Measurements from ENCODE around the gene NELFB.

Gene NELFB

GRCh38 chr9:137314561-137315560, 59.7 kb downstream of the NELFB start:
- DNase-seq (ENCODE audit: low read depth): no peak

GRCh38 chr9:137315581-137316011, 60.5 kb downstream of the NELFB start:
- DNase-seq (ENCODE audit: low read depth): no peak

DNA sequence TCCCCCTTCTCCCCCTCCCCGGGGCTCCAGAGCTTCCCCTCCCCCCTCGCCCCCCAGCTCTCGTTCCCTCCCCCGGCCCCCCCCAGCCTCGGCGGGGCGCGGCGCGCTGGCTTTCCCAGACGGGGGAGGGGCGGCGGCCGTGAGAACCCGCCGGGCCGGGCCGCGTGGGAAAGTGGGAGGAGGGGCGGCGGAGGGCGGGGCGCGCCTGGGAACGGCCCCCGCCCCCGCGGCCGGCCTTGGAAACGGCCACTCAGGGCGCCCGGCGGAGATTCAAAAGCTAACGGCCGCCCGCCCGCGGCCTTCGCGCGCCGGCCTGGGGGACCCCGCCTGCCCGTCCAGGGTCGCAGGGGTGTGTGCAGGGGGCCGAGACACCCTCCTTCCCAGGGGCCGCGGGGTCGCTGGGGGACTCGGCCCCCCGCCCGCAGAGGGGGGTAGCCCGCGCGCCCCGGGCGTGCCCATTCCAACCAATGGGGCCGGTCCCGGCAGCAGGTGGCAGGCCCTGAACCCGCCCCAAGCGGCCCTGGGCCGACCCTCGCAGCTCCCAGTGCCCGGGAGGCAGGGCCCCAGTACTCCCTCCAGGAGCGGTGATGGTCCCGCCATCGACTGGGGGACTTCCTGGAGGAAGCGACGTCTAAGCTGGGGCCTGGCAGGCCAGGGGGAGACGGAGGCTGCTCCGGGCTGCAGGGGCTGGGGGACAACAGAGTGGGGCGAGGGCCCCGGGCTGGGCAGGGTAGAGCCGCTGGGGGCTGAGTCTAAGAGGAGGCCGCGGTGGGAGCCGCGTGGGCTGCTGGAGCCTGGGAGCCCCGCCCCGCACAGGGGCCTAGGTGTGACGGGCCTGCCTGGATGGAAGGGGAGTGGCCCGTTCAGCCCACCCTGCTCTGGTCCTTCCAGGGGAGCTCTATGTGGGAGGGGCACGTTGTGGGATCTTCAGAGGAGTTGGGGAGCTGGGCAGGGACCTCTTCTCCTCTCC, 61.2 kb downstream of the NELFB start:
- DNase-seq (ENCODE audit: low read depth): peak; percentile 67

DNA sequence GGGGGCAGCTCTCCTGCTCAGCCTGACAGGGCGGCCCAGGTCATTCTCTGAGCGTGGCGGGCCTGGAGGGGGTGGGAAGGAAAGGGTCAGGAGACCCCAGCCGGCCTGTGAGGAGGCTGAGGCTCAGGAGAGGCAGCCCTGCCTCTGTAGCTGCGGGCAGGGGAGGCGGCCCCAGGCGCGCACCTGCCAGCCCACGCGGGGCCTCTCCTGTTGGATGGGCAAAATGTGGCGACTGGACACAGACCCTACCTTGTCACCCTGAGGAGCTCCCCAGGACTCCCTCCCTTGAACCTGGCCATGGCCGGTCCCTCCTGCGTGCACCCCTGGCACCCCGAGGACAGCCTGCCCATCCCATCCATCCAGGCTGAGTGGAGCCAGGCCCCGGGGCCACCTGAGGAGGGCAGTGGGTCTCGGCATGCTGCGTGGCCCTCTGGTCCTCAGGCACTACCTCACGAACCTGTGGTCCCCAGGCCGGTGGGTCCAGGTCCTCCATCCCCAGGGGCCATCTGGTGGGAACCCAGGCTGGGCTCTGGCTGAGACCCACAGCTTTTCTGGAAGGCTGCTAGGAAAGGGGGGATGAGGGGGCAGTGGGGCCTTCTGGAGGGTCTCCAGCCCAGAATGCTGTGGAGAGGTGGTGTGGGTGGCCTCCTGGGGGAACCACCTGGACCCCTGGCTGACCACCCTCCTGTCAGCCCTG, 62.0 kb downstream of the NELFB start:
- DNase-seq (ENCODE audit: low read depth): no peak

GRCh38 chr9:137317718-137318511, 62.8 kb downstream of the NELFB start:
- DNase-seq (ENCODE audit: low read depth): no peak

- no peak for DNase-seq (ENCODE audit: low read depth)
Observed at GRCh38 chr9:137318602-137319001, 63.5 kb downstream of the NELFB start.

GRCh38 chr9:137319011-137319738, 64.0 kb downstream of the NELFB start:
- peak; percentile 55 for DNase-seq (ENCODE audit: low read depth)

GRCh38 chr9:137319739-137320551, 64.8 kb downstream of the NELFB start:
- DNase-seq (ENCODE audit: low read depth): no peak

DNA sequence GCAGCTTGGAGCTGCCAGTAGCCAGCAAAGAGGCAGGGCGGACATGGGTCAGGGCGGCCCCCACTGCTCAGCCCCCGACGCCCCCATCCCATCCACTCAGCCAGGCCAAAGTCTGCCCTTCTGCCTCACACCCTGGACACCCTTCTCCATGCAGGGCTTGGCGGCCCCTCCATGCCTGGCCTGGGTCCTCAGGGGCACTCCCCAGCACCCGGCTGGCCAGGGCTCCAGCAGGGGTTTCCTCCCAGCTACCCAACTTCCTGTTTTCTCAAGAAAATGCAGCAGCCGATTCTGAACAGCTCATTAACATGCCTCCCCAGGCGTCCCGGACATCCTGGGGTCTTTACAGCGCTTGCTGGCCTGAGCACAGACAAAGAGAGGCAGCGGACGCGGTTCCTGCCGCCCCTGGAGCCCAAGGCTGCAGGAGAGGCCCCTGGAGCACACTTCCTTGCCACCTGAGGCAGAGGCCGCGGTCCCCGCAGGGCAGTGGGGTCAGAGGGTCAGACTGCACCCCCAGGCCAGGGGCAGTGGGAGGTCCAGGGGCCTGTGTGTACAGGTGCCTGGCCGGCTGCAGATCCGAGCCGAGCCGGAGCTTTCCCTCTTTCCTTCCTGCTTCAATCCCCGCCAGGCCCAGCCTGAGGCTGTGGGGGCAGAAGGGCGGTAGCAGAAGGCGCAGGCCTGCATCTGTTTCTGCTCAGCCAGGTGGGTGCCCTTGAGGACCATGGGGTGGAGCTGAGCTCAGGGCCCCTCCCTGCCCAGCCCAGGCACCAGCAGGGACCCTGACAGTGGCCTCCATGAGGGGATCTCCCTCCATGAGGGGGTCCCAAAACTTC, 65.6 kb downstream of the NELFB start:
- no peak for DNase-seq (ENCODE audit: low read depth)

DNA sequence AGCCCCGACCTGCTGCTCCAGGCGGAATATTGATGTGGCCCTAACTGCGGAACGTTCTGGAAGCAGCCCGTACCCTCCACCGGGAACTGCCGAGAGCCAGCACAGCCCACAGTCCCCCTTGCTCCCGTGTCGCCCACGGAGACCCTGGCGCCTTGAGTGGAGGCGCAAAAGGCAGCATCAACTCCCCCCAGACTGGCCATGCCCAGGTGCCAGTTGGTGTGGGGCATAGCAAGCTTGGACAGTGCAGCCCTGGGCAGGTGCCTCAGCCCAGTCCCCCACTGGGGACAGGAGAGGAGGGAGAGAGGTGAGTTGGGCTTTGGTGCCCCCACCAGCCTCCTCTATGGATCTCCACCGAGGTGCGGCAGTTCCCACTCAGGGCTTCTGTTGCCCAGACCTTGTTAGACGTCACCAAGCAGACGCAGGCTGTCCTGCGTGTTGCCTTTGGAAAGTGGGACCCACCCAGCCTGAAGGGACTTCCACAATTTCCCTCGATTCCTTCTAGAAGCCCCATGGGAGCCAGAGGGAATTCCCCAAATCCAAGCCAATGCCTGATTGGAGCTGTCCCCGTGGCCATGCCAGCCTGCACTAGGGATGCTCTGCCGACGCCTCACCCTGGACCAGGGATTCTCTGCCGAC, 66.7 kb downstream of the NELFB start:
- DNase-seq (ENCODE audit: low read depth): no peak

Measured in EH (cell line).